Measurements from ENCODE around the gene AGFG2. TPM values are rescaled to one million over a fixed set of nuclear protein-coding genes. Genes with fewer than 3 reads are reported as not detected.

The AGFG2 gene
- total and polyA plus RNA-seq, 2 of the 13 experiments (the other 11 are each of a cell fraction or from before 2014, with no cell fraction given) = 125 to 132 TPM

GRCh38 chr7:100611983-100612729 is 73.2 kb downstream of the AGFG2 start, which contains the start of gene MOSPD3 (continued):
- TF ChIP-seq POLR2G (IDR thresholded peaks at IDR 0.05; ENCODE audit: low read depth, low read length) = peak; percentile 87
- peak; percentile 71; the same call in 1 of the 2 replicates for TF ChIP-seq YEATS2 (CRISPR knock-in tag; IDR thresholded peaks at IDR 0.05; ENCODE audit: borderline replicate concordance)
- TF ChIP-seq HMGXB3 (CRISPR knock-in tag; IDR thresholded peaks at IDR 0.05; ENCODE audit: borderline replicate concordance) = no peak
- TF ChIP-seq ZNF446 (CRISPR knock-in tag; IDR thresholded peaks at IDR 0.05) = no peak
- peak; percentile 40 for TF ChIP-seq U2AF1 (optimal IDR thresholded peaks at IDR 0.05; ENCODE audit: low read depth, low read length)
- peak; percentile 17; the same call in 1 of the 2 replicates for TF ChIP-seq KLF11 (CRISPR knock-in tag; IDR thresholded peaks at IDR 0.05)
- TF ChIP-seq ZNF614 (CRISPR knock-in tag; IDR thresholded peaks at IDR 0.05; ENCODE audit: borderline replicate concordance) = peak; percentile 71
- no peak for TF ChIP-seq ZNF639 (CRISPR knock-in tag; conservative IDR thresholded peaks at IDR 0.05)
- 0 out of 2 replicates have a peak, but pooled peaks have one; percentile 57 for TF ChIP-seq ZNF563 (CRISPR knock-in tag; IDR thresholded peaks at IDR 0.05)
- TF ChIP-seq NCOR1 (IDR thresholded peaks at IDR 0.05; ENCODE audit: borderline replicate concordance, low read length) = no peak
- no peak for TF ChIP-seq SP140L (CRISPR knock-in tag; IDR thresholded peaks at IDR 0.05; ENCODE audit: borderline replicate concordance)
- peak; percentile 60 to 78 for TF ChIP-seq POLR2A (IDR thresholded peaks at IDR 0.05; ENCODE audit: insufficient read depth in 1 of 2, low read depth in 2 of 2, low read length in 2 of 2)
- peak; percentile 1; the same call in 1 of the 2 replicates for TF ChIP-seq ZFX (CRISPR knock-in tag; IDR thresholded peaks at IDR 0.05; ENCODE audit: low read depth)
- TF ChIP-seq ZNF687 (CRISPR knock-in tag; IDR thresholded peaks at IDR 0.05) = peak; percentile 58
- peak; percentile 86 for TF ChIP-seq ATF1 (CRISPR knock-in tag; IDR thresholded peaks at IDR 0.05)
- TF ChIP-seq ZIK1 (CRISPR knock-in tag; IDR thresholded peaks at IDR 0.05; ENCODE audit: borderline replicate concordance, low read depth) = no peak
- TF ChIP-seq HOXA3 (CRISPR knock-in tag; IDR thresholded peaks at IDR 0.05) = peak; percentile 46
- TF ChIP-seq CEBPB (IDR thresholded peaks at IDR 0.05; ENCODE audit: borderline replicate concordance, low read depth, low read length) = peak; percentile 88
- peak; percentile 69; the same call in 1 of the 2 replicates for TF ChIP-seq KLF12 (CRISPR knock-in tag; IDR thresholded peaks at IDR 0.05; ENCODE audit: borderline replicate concordance)
